Glutamatergic neuron (in vitro differentiated cells): ENCODE results near the gene MBNL1. TPM values are rescaled to one million over a fixed set of nuclear protein-coding genes. Genes with fewer than 3 reads are reported as not detected.

Source experiments
- DNase-seq: peaks from one replicate; pipeline ENCODE4 v3.0.0; 2022
- H3K27ac Mint-ChIP-seq: one replicate; pipeline ENCODE4 v1.8.0; 2020; ENCODE audit warnings: mild to moderate bottlenecking, mixed read lengths, inconsistent platforms; ENCODE audit not compliant: unreplicated experiment
- H3K27me3 Mint-ChIP-seq: one replicate; pipeline ENCODE4 v1.8.0; 2020; ENCODE audit warnings: mild to moderate bottlenecking, moderate library complexity, mixed read lengths, inconsistent platforms; ENCODE audit not compliant: unreplicated experiment
- H3K36me3 Mint-ChIP-seq: one replicate; pipeline ENCODE4 v1.8.0; 2020; ENCODE audit warnings: mild to moderate bottlenecking, mixed read lengths, inconsistent platforms; ENCODE audit not compliant: unreplicated experiment
- H3K4me1 Mint-ChIP-seq: one replicate; pipeline ENCODE4 v1.8.0; 2020; ENCODE audit warnings: mild to moderate bottlenecking, low read depth, mixed read lengths, inconsistent platforms; ENCODE audit not compliant: unreplicated experiment
- H3K4me3 Mint-ChIP-seq: one replicate; pipeline ENCODE4 v1.8.0; 2020; ENCODE audit warnings: mild to moderate bottlenecking, mixed read lengths, inconsistent platforms; ENCODE audit not compliant: unreplicated experiment
- H3K9me3 Mint-ChIP-seq: one replicate; pipeline ENCODE4 v1.8.0; 2020; ENCODE audit warnings: mild to moderate bottlenecking, moderate library complexity, mixed read lengths, inconsistent platforms; ENCODE audit not compliant: unreplicated experiment
- CTCF ChIP-seq: fragments of 200-600 bp; sonication (generic); IDR thresholded peaks from one replicate; pipeline ENCODE4 v1.5.0; 2021; ENCODE audit not compliant: partially characterized antibody, unreplicated experiment
- total RNA-seq: library from RNA; stranded (reverse); fragmentation: NEBNext Ultra II Directional; extraction: Animal tissue kit (Norgen Biotek cat#: 25700); gene quantifications from one replicate; pipeline ENCODE4 v1.2.1, GENCODE V29; 2021; ENCODE audit not compliant: unreplicated experiment

Gene MBNL1
- total RNA-seq, 1 donor from 2014 or later = 36.6 TPM

GRCh38 chr3:152301745-152302181 is 33.0 kb downstream of the MBNL1 start:
- Mint-ChIP-seq H3K36me3 (no peaks in the 10 kb centered on the region), H3K27me3 (peaks cover 3% of the 10 kb centered on the region), H3K4me1 (peaks cover 48% of the 10 kb centered on the region), H3K9me3 (peaks cover 4% of the 10 kb centered on the region), H3K4me3 (peak overlapping the region; percentile 16), H3K27ac (no peak overlapping the region)
- no peak for TF ChIP-seq CTCF
- no peak for DNase-seq

GRCh38 chr3:152302521-152303021 is 33.8 kb downstream of the MBNL1 start:
- Mint-ChIP-seq H3K27ac (peak overlapping the region; percentile 3), H3K4me1 (peaks cover 48% of the 10 kb centered on the region), H3K9me3 (peaks cover 4% of the 10 kb centered on the region), H3K4me3 (no peak overlapping the region), H3K27me3 (peaks cover 3% of the 10 kb centered on the region), H3K36me3 (no peaks in the 10 kb centered on the region)
- no peak for TF ChIP-seq CTCF
- DNase-seq = no peak

GRCh38 chr3:152304160-152304559 is 35.4 kb downstream of the MBNL1 start:
- H3K4me3 Mint-ChIP-seq = no peak overlapping the region
- no peak for DNase-seq
- no peaks in the 10 kb centered on the region for H3K36me3 Mint-ChIP-seq
- H3K4me1 Mint-ChIP-seq = peaks cover 51% of the 10 kb centered on the region
- H3K9me3 Mint-ChIP-seq = peaks cover 4% of the 10 kb centered on the region
- H3K27ac Mint-ChIP-seq = no peak overlapping the region
- no peak for TF ChIP-seq CTCF
- no peaks in the 10 kb centered on the region for H3K27me3 Mint-ChIP-seq

- DNase-seq = no peak
- TF ChIP-seq CTCF = no peak
- peaks cover 49% of the 10 kb centered on the region for H3K4me1 Mint-ChIP-seq
- no peak overlapping the region for H3K27ac Mint-ChIP-seq
- H3K4me3 Mint-ChIP-seq = no peak overlapping the region
- no peaks in the 10 kb centered on the region for H3K36me3 Mint-ChIP-seq
- H3K9me3 Mint-ChIP-seq = peaks cover 4% of the 10 kb centered on the region
- H3K27me3 Mint-ChIP-seq = no peaks in the 10 kb centered on the region
Measured at GRCh38 chr3:152305075-152305474, 36.3 kb downstream of the MBNL1 start.

GRCh38 chr3:152307829-152308474 is 39.2 kb downstream of the MBNL1 start:
- Mint-ChIP-seq H3K4me1 (peaks cover 35% of the 10 kb centered on the region), H3K36me3 (no peaks in the 10 kb centered on the region), H3K9me3 (peaks cover 4% of the 10 kb centered on the region), H3K4me3 (no peak overlapping the region), H3K27me3 (no peaks in the 10 kb centered on the region), H3K27ac (no peak overlapping the region)
- TF ChIP-seq CTCF = no peak
- DNase-seq = no peak
